Fibroblast of skin of abdomen (primary cell): Measurements from ENCODE around the gene EHF.

ENCODE experiments used
- DNase-seq: peaks from one replicate; pipeline ENCODE4 v3.0.0-alpha.2; 2013

EHF gene

DNA sequence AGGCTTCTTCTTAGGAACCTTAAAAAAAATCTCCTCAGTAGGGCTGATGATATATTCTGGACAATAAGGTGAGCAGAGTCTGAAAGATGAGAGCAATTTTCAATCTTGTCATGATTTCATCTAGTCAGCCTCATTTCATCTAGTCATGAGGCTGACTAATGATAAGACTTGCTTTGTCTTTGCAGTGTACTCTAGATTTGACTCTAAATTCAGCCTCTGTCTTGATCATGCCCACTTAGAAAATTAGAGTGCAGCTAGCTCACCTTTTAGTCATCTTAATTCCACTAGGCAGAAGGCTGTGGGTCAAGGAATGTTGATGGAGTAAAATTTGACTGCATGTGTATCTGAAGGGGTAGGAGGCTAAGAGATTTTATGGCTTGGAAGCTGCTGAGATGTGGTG is 5.5 kb downstream of the EHF start:
- no peak for DNase-seq

- DNase-seq: no peak
Observed at GRCh38 chr11:34627197-34627596, 6.3 kb downstream of the EHF start.

GRCh38 chr11:34629711-34630110 is 8.8 kb downstream of the EHF start:
- no peak for DNase-seq

- DNase-seq: no peak
Observed at GRCh38 chr11:34630544-34630943, 9.7 kb downstream of the EHF start.

- DNase-seq: no peak
Observed at GRCh38 chr11:34631297-34631696, 10.4 kb downstream of the EHF start.

DNA sequence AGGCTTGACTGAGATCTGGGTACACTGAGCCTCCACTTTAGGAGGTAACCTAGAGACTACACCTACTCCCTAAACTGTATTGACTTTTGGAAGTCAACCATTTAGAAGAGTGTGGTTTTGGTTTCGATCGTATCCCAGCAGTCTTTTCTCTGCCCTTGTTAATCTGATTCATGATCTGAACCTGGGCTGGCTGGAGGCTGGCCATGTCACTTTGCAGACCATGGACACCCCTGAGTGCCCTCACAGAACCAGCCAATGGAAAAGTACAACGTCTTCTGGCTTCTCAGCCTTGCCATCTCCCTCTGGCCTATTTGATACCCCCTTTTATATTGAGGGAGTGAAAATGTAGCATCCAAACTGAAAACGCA is 10.8 kb downstream of the EHF start:
- no peak for DNase-seq

DNA sequence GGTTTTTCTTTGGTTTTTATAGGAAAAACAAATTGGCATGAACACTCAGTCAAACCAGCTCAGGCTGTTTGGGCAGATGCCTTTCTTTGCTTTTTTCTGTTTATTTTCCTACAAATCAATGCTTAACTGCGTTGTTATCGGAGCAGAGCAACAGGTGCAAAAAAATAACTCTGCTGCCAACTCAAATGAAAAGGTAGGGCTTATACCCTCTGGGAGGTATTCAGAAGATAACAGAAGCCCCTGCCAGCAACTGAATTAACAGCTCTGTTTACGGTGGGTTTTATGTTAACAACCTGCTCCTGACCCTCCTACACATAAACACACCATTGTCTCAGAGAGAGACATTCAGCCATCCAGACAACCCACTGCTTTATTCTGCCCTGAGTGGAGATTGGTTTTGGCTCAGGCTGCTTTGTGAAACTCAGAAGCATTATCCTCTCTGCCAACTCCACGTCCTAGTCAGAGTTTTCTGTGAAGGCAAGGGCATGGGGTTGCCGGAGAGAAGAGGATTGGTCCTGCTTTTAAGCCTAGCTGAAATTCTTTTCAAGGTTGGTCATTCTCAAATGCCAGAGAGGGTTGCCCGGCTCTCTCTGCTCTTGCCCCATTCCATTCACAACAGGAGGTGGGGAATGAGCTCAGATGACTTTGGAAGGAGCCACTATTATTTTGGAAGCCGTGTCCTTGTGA is 11.4 kb downstream of the EHF start:
- DNase-seq: no peak

DNA sequence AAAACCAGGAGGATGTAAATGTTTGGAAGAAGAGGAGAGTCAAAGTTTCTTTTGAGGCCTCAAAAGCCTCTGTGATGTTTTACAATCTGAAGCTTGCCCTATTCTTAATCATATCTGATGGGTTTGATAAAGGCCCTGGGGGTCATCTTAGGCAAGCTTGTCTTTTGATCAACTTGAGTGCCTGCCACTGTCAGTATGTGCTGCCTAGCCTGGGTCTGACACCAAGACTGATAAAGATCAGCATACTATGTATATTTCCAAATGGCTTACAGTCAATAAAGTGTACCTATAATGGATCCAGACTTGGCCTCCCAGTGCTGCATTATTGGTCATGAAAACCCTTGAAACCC is 12.7 kb downstream of the EHF start:
- no peak for DNase-seq

GRCh38 chr11:34633990-34634693 is 13.2 kb downstream of the EHF start:
- peak; percentile 49 for DNase-seq

DNA sequence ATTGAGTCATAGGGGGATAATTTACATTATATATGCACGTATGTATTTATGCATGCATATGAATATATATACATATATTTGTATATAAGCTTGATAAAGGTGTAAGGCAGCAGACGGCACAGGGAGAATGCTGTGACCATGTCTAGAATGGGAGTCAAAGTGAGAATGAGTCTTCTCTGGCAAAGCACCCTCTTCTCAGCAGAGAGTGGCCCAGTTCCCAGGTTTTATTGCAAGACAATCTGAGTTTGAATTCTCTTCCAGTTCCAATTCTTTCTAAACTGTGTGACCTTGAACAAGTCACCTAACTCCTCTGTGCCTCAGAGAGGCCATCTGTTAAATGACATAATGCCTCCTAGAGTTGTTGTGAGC is 13.8 kb downstream of the EHF start:
- no peak for DNase-seq

DNA sequence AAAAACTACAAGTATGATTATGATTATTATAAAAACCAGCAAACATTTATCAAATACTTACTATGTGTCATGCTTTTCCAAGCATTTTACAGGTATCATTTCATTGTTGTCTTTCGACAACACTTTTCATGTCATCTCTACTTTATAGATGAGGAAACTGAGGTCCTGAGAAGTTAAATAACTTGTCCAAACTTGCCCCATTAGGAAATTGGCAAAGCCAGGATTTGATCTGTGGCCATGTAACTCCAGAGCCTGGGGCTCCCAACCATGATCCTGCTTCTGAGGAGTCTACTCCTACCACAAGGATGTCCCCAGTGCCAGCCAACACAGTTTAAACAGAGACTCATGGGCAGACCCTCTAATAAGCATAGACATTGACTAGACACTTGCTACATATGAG is 15.2 kb downstream of the EHF start:
- DNase-seq: no peak

- no peak for DNase-seq
Observed at GRCh38 chr11:34637303-34637702, 16.4 kb downstream of the EHF start.

GRCh38 chr11:34638897-34639296 is 18.0 kb downstream of the EHF start:
- no peak for DNase-seq

DNA sequence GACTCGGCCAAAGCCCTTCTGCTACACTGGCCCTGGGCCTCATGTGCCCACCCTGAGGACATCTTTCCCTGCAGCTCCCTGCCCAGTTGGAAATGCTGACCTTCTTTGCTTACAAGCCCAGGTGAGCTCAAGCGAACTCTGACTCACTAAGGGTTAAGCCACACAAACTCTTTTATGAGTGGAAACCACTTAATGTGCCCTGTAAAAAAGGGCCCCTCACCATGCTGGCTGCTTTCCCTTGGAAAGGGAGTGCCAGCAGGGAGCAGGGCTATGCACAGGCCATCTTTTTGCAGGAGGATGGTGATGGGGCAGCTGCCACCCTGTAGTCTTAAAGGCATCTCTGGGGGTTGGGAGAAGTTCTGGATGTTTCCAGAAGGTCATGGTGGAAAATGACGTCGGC is 18.7 kb downstream of the EHF start:
- no peak for DNase-seq

- DNase-seq: no peak
Observed at GRCh38 chr11:34640050-34640923, 19.4 kb downstream of the EHF start.

- DNase-seq: no peak
Observed at GRCh38 chr11:34640924-34641275, 20.0 kb downstream of the EHF start.

DNA sequence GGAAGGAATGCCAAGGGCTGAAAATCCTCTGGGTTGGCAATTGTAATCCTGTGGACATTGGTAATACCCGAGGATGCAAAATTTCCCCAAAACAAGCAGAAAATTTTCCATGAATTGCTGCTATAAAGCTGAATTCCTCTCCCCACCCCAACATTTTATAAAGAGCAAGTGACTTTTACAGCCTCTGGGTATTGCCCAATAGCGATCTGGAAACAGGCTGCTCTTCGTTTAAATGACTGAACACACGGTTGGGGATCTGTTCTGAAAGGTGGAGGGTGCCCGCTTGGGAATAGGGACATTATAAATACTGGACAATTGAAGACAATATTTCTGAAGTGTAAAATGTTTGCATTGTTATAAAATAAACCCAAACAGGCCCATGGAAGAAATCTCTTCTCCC is 20.6 kb downstream of the EHF start:
- DNase-seq: no peak

- no peak for DNase-seq
Observed at GRCh38 chr11:34642001-34642554, 21.2 kb downstream of the EHF start.

GRCh38 chr11:34642873-34643272 is 22.0 kb downstream of the EHF start:
- DNase-seq: no peak

DNA sequence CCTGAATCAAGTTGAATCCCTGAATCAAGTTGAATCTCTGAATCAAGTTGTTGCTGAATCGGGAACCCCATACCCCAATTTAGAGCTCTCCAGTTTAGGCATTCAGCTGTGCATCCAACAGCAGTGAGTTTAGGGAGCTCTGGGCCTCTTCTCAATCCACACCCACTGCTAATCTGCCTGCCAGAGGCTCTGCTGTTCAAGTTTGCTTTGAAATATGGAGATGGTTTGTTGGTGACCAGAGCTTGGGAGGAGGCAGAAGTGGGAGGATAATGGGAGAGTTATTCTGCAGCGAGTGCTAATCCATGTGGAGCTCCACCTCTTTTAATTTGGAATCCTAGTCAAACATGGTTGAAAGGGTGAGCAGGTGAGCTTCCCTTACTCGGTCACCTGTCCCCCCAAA is 22.4 kb downstream of the EHF start:
- DNase-seq: no peak

- peak; percentile 45 for DNase-seq
Observed at GRCh38 chr11:34643846-34644245, 23.0 kb downstream of the EHF start.

GRCh38 chr11:34644669-34645406 is 23.9 kb downstream of the EHF start:
- DNase-seq: peak; percentile 77

DNA sequence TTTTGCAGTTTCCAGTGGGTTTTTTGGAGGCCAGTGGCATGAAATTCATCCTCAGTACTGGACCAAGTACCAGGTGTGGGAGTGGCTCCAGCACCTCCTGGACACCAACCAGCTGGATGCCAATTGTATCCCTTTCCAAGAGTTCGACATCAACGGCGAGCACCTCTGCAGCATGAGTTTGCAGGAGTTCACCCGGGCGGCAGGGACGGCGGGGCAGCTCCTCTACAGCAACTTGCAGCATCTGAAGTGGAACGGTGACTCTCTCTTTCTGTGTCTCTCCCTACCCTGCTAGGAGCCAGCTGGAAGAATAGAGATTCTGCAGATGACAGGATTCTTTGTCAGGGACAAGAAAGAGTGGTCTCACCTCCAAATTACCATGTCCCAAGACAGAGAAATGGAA is 25.5 kb downstream of the EHF start:
- no peak for DNase-seq
